GM23248 (cell line): ENCODE data around the gene CST6. TPM values are rescaled to one million over a fixed set of nuclear protein-coding genes. Genes with fewer than 3 reads are reported as not detected.

Experiments
- DNase-seq: peaks from one replicate; pipeline ENCODE4 v3.0.0-alpha.2; 2015
- H2AFZ ChIP-seq: fragments of 200-600 bp; sonication (generic); 2 replicates; pipeline ENCODE4 v1.6.1; 2016; ENCODE audit warnings: antibody characterized with exemption
- H3F3A ChIP-seq: fragments of 200-600 bp; sonication (generic); 2 replicates; pipeline ENCODE4 v1.6.1; 2016; ENCODE audit warnings: mild to moderate bottlenecking, antibody characterized with exemption, mixed run types; ENCODE audit not compliant: insufficient read depth
- H3K27ac ChIP-seq: fragments of 200-600 bp; sonication (generic); 2 replicates; pipeline ENCODE4 v1.5.1; 2016; ENCODE audit warnings: mild to moderate bottlenecking
- H3K27me3 ChIP-seq: fragments of 200-600 bp; sonication (generic); replicated peaks from 2 replicates; pipeline ENCODE4 v1.6.1; 2016; ENCODE audit warnings: mild to moderate bottlenecking; ENCODE audit not compliant: insufficient read depth
- H3K36me3 ChIP-seq: fragments of 200-600 bp; sonication (generic); 2 replicates; pipeline ENCODE4 v1.6.1; 2016; ENCODE audit warnings: low read depth, mild to moderate bottlenecking
- H3K4me1 ChIP-seq: fragments of 200-600 bp; sonication (generic); 2 replicates; pipeline ENCODE4 v1.6.1; 2016; ENCODE audit warnings: mild to moderate bottlenecking; ENCODE audit not compliant: insufficient read depth
- H3K4me2 ChIP-seq: fragments of 200-600 bp; sonication (generic); one replicate; pipeline ENCODE4 v1.6.1; 2016; ENCODE audit warnings: mild to moderate bottlenecking; ENCODE audit not compliant: unreplicated experiment
- H3K4me3 ChIP-seq: fragments of 200-600 bp; sonication (generic); 2 replicates; pipeline ENCODE4 v1.5.1; 2016; ENCODE audit warnings: mild to moderate bottlenecking
- H3K79me2 ChIP-seq: fragments of 200-600 bp; sonication (generic); 2 replicates; pipeline ENCODE4 v1.6.1; 2016; ENCODE audit warnings: mild to moderate bottlenecking; ENCODE audit not compliant: insufficient read depth
- H3K9ac ChIP-seq: fragments of 200-600 bp; sonication (generic); 2 replicates; pipeline ENCODE4 v1.6.1; 2016; ENCODE audit warnings: mild to moderate bottlenecking
- H3K9me2 ChIP-seq: fragments of 200-600 bp; sonication (generic); 2 replicates; pipeline ENCODE4 v1.6.1; 2016; ENCODE audit warnings: mixed run types, mild to moderate bottlenecking, moderate library complexity; ENCODE audit not compliant: insufficient read depth
- H3K9me3 ChIP-seq: fragments of 200-600 bp; sonication (generic); one replicate; pipeline ENCODE4 v1.6.1; 2017; ENCODE audit warnings: low read depth
- H4K20me1 ChIP-seq: fragments of 200-600 bp; sonication (generic); 2 replicates; pipeline ENCODE4 v1.6.0; 2016; ENCODE audit not compliant: insufficient read depth
- EZH2 ChIP-seq: fragments of 200-600 bp; sonication (generic); IDR thresholded peaks from 2 replicates; pipeline ENCODE4 v1.6.1; 2018; ENCODE audit warnings: antibody characterized with exemption, mild to moderate bottlenecking; ENCODE audit not compliant: insufficient read depth, poor library complexity, severe bottlenecking
- EZH2phosphoT487 ChIP-seq: fragments of 200-600 bp; sonication (generic); IDR thresholded peaks from 2 replicates; pipeline ENCODE4 v1.6.1; 2018; ENCODE audit warnings: antibody characterized with exemption, moderate library complexity, mild to moderate bottlenecking, low read depth; ENCODE audit not compliant: insufficient read depth
- WGBS, 2 experiments: methylation state at CpG; one replicate each; pipeline ENCODE4 v1.1.6; 2015 to 2017; ENCODE audit warnings: low lambda C conversion rate in 2 of 2, low coverage in 1 of 2; ENCODE audit errors: missing lambda C conversion rate in 2 of 2; 5-methylcytosine and 5-hydroxymethylcytosine counted together
- in situ Hi-C: fragments of 300-500 bp; cut with MboI; formaldehyde crosslinking; loops from 2 replicates; pipeline ENCODE4 v1.15.0; 2020
- polyA plus RNA-seq: library from polyadenylated mRNA; unstranded; fragments of >200 nt; fragmentation: Nextera tagmentation; extraction: Ambion mirVana; gene quantifications from 2 replicates; pipeline ENCODE4 v1.2.1, GENCODE V29; 2016
- total RNA-seq: library from RNA; depleted of rRNA; stranded (reverse); fragments of >200 nt; shearing (Covaris generic); gene quantifications from 2 replicates; pipeline ENCODE4 v1.2.3, GENCODE V29; 2014

The CST6 gene
- total and polyA plus RNA-seq, 2 experiments from 2014 or later = 21.9 to 35.1 TPM

DNA sequence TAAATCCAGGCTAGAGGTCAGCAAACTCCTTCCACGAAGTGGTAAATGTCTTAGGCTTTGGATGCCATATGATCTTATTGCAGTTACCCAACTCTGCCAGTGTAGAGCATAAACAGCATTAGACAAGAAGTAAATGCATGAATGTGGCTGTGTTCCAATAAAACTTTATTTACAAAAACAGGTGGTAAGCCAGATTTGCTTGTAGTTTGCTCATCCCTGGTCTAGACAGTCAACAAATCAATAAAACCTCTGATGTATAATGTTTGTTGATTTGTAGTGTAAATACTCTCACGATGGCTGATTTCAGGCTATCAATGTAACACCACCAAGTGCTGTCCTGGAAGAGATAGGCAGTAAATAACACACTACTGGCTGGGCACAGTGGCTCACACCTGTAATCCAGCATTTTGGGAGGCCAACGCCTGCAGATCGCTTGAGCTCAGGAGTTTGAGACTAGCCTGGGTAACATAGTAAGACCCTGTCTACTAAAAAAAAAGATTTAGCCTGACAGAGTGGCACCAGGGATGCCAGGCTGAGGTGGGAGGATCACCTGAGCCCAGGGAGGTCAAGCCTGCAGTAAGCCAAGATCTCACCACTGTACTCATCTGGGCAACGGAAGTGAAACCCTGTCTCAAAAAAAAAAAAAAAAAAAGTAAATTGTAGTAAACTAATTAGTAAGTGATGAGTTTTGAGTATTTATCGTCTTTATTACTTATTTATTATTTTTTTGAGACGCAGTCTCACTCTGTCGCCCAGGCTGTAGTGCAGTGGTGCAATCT is 21.3 kb downstream of the CST6 start:
- Histone ChIP-seq H3K4me1 (no peaks in the 10 kb centered on the region), H4K20me1 (no peaks in the 10 kb centered on the region), H3K79me2 (no peaks in the 10 kb centered on the region), H3K4me2 (no peak overlapping the region), H3K4me3 (no peak overlapping the region), H2AFZ (no peak overlapping the region), H3K9me3 (no peaks in the 10 kb centered on the region), H3K36me3 (no peaks in the 10 kb centered on the region), H3F3A (no peaks in the 10 kb centered on the region), H3K27me3 (no peaks in the 10 kb centered on the region), H3K9ac (no peak overlapping the region), H3K9me2 (no peaks in the 10 kb centered on the region), H3K27ac (no peak overlapping the region)
- TF ChIP-seq EZH2phosphoT487 (no peak), EZH2 (no peak)
- 90 to 95% methylated on average over 8 of the region's 8 CpGs for WGBS, 2 experiments
- DNase-seq = no peak
- in situ Hi-C loops = no loop called here

DNA sequence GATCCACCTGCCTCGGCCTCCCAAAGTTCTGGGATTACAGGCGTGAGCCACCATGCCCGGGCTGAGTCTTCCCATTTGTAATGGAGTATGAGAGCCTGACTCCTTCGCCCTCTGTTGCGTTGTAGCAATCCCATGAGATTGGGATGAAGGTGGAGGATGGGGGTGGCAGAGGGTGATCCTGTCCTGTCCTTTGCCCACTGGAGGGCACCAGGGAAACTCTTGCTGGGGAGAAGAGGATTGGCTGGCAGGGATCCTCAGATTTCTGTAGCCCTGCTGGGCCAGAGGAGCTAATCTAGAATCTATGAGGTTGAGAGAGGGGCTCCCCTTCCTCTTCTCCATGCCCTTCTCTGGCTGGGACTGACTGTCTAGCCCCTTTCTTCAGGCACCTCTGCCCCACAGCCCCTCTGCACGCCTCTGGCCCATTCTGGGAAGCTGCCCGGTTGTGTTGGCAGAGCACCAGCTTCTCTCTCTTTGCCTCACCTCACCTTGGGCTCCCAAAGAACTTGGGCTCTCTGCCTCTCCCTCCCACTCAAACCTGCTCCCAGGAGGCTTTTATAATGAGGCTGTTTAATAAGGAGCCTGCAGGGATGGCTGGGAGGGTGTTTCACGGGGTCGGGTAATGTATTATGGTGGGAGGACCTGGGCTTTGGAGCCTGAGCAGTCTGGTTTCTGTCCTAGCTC is 24.0 kb downstream of the CST6 start:
- Histone ChIP-seq H2AFZ (no peak overlapping the region), H3K27me3 (no peaks in the 10 kb centered on the region), H3K4me2 (no peak overlapping the region), H3K9me3 (no peaks in the 10 kb centered on the region), H3K4me1 (no peaks in the 10 kb centered on the region), H3K9ac (no peak overlapping the region), H4K20me1 (no peaks in the 10 kb centered on the region), H3K4me3 (no peak overlapping the region), H3K79me2 (no peaks in the 10 kb centered on the region), H3F3A (no peaks in the 10 kb centered on the region), H3K36me3 (no peaks in the 10 kb centered on the region), H3K27ac (no peak overlapping the region), H3K9me2 (no peaks in the 10 kb centered on the region)
- in situ Hi-C loops = no loop called here
- DNase-seq = no peak
- WGBS, 2 experiments = 58 to 65% methylated on average over 7 to 9 of the region's 9 CpGs
- no peak for TF ChIP-seq EZH2
- TF ChIP-seq EZH2phosphoT487 = no peak

DNA sequence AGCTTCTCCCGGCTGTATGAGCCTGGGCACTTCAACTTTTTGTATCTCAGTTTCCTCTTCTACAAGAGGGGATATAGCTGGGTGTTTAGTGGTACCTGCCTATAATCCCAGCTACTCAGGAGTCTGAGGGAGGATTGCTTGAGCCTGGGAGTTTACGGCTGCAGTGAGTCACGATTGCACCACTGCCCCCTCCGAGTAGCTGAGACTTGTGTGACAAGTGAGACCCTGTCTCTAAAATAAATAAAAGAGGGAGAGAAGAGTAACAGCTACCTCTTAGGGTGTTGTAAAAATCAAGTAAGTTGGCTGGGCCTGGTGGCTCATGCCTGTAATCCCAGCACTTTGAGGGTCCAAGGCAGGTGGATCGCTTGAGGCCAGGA is 24.5 kb downstream of the CST6 start:
- WGBS, 2 experiments = 61 to 65% methylated on average over 4 to 5 of the region's 5 CpGs
- no peaks in the 10 kb centered on the region for H4K20me1 ChIP-seq
- in situ Hi-C loops = no loop called here
- H3K4me2 ChIP-seq = no peak overlapping the region
- no peak for DNase-seq
- H3K4me3 ChIP-seq = no peak overlapping the region
- H3K9me3 ChIP-seq = no peaks in the 10 kb centered on the region
- H3K27me3 ChIP-seq = no peaks in the 10 kb centered on the region
- H3K4me1 ChIP-seq = no peaks in the 10 kb centered on the region
- no peaks in the 10 kb centered on the region for H3F3A ChIP-seq
- no peak overlapping the region for H3K9ac ChIP-seq
- no peak overlapping the region for H3K27ac ChIP-seq
- H3K79me2 ChIP-seq = no peaks in the 10 kb centered on the region
- no peak overlapping the region for H2AFZ ChIP-seq
- no peaks in the 10 kb centered on the region for H3K9me2 ChIP-seq
- H3K36me3 ChIP-seq = no peaks in the 10 kb centered on the region
- no peak for TF ChIP-seq EZH2
- no peak for TF ChIP-seq EZH2phosphoT487

DNA sequence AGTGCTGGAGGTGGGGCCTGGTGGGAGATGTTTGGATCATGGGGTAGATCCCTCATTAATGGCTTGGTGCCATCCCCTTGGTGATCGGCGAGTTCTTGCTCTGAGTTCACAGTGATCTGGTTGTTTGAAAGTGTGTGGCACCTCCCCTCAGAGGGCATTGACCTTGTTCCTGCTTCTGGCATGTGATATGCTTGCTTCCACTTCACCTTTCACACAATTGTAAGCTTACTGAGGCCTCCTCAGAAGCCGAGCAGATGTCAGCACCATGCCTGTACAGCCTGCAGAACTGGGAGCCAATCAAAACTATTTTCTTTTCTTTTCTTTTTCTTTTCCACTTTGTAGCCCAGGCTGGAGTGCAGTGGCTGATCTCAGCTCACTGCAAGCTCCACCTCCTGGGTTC is 25.5 kb downstream of the CST6 start:
- H3K9ac ChIP-seq = no peak overlapping the region
- H3K27me3 ChIP-seq = no peaks in the 10 kb centered on the region
- no peak overlapping the region for H3K4me2 ChIP-seq
- H3F3A ChIP-seq = no peaks in the 10 kb centered on the region
- H3K27ac ChIP-seq = no peak overlapping the region
- no peaks in the 10 kb centered on the region for H3K9me3 ChIP-seq
- no peaks in the 10 kb centered on the region for H3K79me2 ChIP-seq
- in situ Hi-C loops = no loop called here
- H3K4me3 ChIP-seq = no peak overlapping the region
- H3K9me2 ChIP-seq = no peaks in the 10 kb centered on the region
- no peaks in the 10 kb centered on the region for H3K4me1 ChIP-seq
- no peak for DNase-seq
- H3K36me3 ChIP-seq = no peaks in the 10 kb centered on the region
- no peak overlapping the region for H2AFZ ChIP-seq
- TF ChIP-seq EZH2 = no peak
- no peak for TF ChIP-seq EZH2phosphoT487
- H4K20me1 ChIP-seq = no peaks in the 10 kb centered on the region
- WGBS, 2 experiments = 88 to 89% methylated on average over 3 of the region's 3 CpGs
